Activated T-helper 17 cell treated with anti-CD3 and anti-CD28 coated beads, Interleukin-2, amount 50 U/mL, for 72 hours (primary cell): ENCODE results near the gene PTPRN2. TPM values are rescaled to one million over a fixed set of nuclear protein-coding genes. Genes with fewer than 3 reads are reported as not detected.
"Not testable (repeated sequence)": the region's sequence is repeated elsewhere in the genome, so short reads cannot be mapped to it uniquely, and the experiment has no call there.

ENCODE experiments used
- ATAC-seq: fragments of 150-1000 bp; cut with Tn5 transposase; replicated peaks from 2 replicates; pipeline ENCODE4 v1.10.0; 2021; ENCODE audit warnings: mild to moderate bottlenecking, moderate library complexity
- H3K27ac Mint-ChIP-seq: one replicate; pipeline ENCODE4 v1.8.0; 2022; ENCODE audit warnings: mixed read lengths
- H3K27me3 Mint-ChIP-seq: one replicate; pipeline ENCODE4 v1.8.0; 2022; ENCODE audit warnings: mixed read lengths
- H3K36me3 Mint-ChIP-seq: one replicate; pipeline ENCODE4 v1.8.0; 2022; ENCODE audit warnings: low read depth, mild to moderate bottlenecking, mixed read lengths
- H3K4me1 Mint-ChIP-seq: one replicate; pipeline ENCODE4 v1.8.0; 2022; ENCODE audit warnings: mixed read lengths
- H3K4me3 Mint-ChIP-seq: one replicate; pipeline ENCODE4 v1.8.0; 2022; ENCODE audit warnings: mild to moderate bottlenecking, mixed read lengths
- H3K9me3 Mint-ChIP-seq: one replicate; pipeline ENCODE4 v1.8.0; 2022; ENCODE audit warnings: mixed read lengths
- total RNA-seq, 2 donors: library from RNA; stranded (reverse); gene quantifications; one replicate each; pipeline ENCODE4 v1.2.3, GENCODE V29; 2022

PTPRN2 gene
- 1 to 10 TPM in 1 of 2 donors, under 1 TPM in 1; 0.48 to 1.4 TPM for total RNA-seq

DNA sequence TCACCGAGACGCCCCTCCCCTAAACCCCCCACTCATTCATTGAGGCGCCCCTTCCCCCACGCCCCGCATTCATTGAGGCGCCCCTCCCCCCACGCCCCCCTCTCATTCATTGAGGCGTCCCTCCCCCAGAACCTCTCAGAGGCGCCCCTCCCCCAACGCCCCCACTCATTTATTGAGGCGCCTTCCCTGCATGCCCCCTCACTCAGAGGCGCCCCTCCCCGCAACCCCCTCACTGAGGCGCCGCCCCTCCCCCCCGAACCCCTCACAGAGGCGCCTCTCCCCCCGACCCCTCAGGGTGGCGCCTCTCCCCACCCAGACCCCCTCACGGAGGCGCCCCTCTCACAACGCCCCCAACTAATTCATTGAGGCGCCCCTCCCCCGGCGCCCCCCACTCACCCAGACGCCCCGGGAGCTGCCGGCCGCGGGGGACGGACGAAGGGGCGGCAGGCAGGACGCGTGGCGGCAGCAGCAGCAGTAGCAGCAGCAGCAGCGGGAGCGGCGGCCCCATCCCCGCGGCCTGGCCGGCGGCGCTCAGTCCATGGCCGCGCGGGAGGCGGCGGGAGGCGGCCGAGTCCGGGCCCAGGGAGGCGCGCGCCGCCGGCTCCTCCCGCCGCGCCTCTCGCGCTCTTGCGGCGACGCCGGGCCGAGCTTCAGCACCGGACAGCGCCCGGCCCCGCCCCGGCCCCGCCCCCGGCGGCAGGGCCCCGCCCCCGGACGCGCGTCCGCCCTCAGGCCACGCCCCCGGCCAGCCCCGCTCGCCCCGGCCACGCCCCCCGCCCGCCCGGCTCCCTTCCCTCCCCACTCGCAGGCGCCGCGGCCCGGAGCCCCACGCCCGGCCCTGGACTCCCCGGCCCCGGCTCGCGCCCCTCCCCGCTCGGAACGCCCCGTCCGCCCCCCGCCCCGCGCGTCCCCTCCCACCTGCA is at the start of gene PTPRN2:
Gene PTPRN2 (minus strand): TSS at position 662 of the 923 bp plus-strand sequence.
- Mint-ChIP-seq H3K9me3 (no peaks in the 10 kb centered on the region), H3K4me1 (no peaks in the 10 kb centered on the region), H3K36me3 (peaks cover 5% of the 10 kb centered on the region), H3K27ac (no peak within 1 kb of the TSS), H3K4me3 (peak within 1 kb of the TSS; percentile 53), H3K27me3 (peaks cover 29% of the 10 kb centered on the region)
- ATAC-seq, result peak; percentile 86

DNA sequence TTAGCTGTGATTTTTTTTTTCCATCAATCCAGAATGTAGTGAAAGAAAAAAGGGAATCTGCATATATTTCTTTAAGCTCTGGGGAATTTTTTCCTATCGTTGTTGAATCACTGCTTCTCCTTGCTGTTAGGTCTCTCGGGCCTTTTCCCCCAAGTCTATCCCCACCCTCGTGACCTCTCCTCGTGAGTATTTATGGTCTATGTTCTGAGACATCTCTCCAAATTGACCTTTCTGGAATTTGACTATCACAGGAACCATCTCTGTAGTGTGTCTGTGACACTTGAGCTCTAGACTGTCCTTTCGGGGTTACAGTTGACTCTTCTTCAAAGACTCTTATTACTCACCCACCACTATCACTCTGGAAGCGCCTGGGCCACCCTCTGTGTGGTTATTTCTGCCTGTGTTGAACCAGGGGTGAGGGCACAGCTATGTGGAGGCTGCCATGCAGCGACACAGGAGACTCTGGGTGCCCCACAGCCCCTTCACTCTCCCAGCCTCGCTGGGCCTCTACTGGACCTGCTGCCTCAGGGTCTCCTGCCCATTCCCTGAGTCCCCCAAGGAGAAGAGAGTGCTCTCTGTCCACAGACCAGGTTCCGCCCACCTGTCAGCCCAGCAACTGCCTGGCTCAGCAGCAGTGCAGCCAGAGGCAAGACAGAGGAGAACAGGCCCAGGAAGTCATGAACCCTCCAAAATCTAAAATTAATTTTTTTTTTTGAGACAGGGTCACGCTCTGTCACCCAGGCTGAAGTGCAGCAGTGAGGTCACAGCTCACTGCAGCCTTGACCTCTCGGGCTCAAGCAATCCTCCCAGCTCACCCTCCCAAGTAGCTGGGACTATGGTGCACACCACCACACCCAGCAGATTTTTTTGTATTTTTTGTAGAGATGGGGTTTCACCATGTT is 45.7 kb upstream of the PTPRN2 start:
- ATAC-seq, result peak; percentile 77
- peaks cover 72% of the 10 kb centered on the region for H3K36me3 Mint-ChIP-seq
- no peaks in the 10 kb centered on the region for H3K9me3 Mint-ChIP-seq
- no peak overlapping the region for H3K27ac Mint-ChIP-seq
- no peak overlapping the region for H3K4me3 Mint-ChIP-seq
- H3K4me1 Mint-ChIP-seq, result no peaks in the 10 kb centered on the region
- no peaks in the 10 kb centered on the region for H3K27me3 Mint-ChIP-seq

DNA sequence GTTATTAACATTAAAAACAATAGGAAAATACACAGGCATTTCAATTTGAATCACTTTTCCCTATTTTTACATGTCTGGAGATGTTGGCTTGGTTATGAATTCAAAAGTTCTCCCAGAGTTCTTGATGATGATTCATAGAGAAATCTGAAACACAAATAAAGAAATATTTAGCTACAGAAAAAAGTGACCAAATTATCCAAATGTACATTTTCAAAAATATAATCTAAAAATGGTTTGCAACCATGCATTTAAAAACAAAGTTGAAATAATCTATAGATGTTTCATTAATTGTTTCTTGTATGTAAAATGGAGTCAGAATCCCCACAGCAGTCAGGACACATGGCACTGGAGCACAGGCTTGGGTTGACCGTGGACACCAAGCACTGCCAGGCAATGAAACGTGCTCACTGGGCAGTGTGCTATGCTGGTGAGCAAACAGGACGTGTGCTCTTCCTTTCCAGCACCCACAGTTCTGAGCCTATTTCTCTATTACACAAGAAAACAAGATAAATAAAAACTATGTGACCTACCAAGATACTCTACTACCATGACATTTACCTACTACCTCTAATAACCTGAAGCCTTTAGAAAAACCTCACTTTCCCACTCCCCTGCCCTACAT is 44.1 kb upstream of the PTPRN2 start:
- no peak overlapping the region for H3K27ac Mint-ChIP-seq
- H3K9me3 Mint-ChIP-seq, result no peaks in the 10 kb centered on the region
- no peak overlapping the region for H3K4me3 Mint-ChIP-seq
- no peak for ATAC-seq
- H3K4me1 Mint-ChIP-seq, result no peaks in the 10 kb centered on the region
- H3K36me3 Mint-ChIP-seq, result peaks cover 68% of the 10 kb centered on the region
- H3K27me3 Mint-ChIP-seq, result no peaks in the 10 kb centered on the region

DNA sequence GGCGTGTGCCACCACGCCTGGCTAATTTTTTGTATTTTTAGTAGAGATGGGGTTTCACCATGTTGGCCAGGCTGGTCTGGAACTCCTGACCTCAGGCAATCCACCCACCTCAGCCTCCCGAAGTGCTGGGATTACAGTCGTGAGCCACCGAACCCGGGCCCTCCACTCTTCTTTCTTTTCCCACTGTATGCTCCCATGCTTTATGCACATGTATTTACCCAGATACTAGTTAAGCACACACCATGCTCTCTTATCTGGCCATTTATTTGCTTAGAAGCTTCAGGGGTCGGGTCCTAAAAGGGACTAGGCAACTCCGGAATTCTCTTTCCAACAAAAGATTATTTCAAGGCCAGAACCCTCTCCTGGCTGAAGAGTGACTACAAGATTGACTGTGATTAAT is 38.7 kb upstream of the PTPRN2 start:
- peaks cover 72% of the 10 kb centered on the region for H3K36me3 Mint-ChIP-seq
- not testable (repeated sequence) for H3K27ac Mint-ChIP-seq, H3K4me3 Mint-ChIP-seq, ATAC-seq, H3K27me3 Mint-ChIP-seq, H3K4me1 Mint-ChIP-seq, H3K9me3 Mint-ChIP-seq

DNA sequence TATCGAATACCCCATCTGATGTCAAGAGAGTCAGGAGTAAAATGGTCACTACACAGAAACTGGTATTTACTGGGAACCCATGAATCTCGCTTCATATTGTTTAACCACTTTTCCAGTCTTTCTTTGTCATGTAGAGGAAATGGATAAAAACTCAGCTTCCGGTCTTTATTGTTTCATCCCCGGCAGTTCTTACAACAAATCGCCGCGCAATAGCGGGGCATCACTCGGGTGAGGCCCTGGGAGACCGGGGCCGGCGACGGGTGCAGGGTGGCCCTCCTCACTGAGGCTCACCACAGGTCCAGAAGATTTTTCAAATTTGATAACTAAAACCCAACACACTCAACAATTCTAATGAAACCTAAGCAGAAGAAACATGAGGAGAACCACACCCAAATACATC is 35.6 kb upstream of the PTPRN2 start:
- Mint-ChIP-seq H3K4me3 (no peak overlapping the region), H3K27me3 (no peaks in the 10 kb centered on the region), H3K4me1 (no peaks in the 10 kb centered on the region), H3K36me3 (peaks cover 47% of the 10 kb centered on the region), H3K9me3 (no peaks in the 10 kb centered on the region), H3K27ac (no peak overlapping the region)
- no peak for ATAC-seq

DNA sequence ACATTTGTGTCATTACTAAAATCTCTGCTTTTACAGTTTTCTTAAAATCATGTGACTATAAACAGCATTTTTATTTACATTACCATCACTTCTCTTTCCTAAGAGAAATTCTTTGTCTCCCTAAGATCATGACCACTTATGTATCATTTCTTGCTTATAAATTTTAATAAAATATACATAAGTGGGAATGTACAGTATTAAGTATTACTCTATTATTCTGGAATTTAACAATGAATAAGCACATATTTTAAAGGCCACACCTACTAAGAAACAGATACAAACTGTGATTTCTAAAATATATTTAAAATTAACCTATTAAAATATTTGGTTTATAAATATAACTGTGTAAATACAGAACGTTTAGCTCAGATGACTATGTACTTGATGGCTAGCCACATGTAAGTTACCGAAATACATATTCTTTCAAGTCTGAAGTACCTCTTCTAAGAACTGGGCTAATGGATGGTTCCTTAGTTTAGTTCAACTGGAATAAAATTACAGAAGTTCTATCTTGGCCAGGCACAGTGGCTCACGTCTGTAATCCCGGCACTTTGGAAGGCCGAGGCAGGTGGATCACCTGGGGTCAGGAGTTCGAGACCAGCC is 33.3 kb upstream of the PTPRN2 start:
- H3K27ac Mint-ChIP-seq, result no peak overlapping the region

DNA sequence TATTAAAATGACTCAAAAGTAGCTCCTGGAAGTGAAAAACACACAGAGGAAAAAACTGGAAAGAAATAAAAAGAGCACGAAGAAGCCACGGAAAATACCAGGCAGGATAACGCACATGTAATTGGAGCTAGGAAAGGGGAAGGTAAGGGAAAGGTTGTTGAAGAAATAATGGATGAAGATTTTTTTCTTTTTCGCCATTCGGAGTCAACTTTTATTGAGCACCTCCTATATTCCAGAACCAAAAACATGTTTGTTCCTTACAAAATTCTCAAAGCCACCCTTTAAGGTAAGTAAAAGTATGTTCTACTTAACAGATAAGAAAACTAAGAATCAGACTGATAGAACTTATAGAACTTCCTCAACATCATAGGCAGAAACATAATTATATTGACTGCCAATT is 32.8 kb upstream of the PTPRN2 start:
- Mint-ChIP-seq H3K27me3 (no peaks in the 10 kb centered on the region), H3K27ac (no peak overlapping the region), H3K9me3 (no peaks in the 10 kb centered on the region), H3K4me1 (no peaks in the 10 kb centered on the region), H3K36me3 (peaks cover 42% of the 10 kb centered on the region), H3K4me3 (no peak overlapping the region)
- ATAC-seq, result no peak

More for the DNA sequence above, 33.3 kb upstream of the PTPRN2 start:
- no peaks in the 10 kb centered on the region for H3K9me3 Mint-ChIP-seq
- no peaks in the 10 kb centered on the region for H3K4me1 Mint-ChIP-seq
- no peaks in the 10 kb centered on the region for H3K27me3 Mint-ChIP-seq
- ATAC-seq, result no peak
- H3K36me3 Mint-ChIP-seq, result peaks cover 47% of the 10 kb centered on the region
- H3K4me3 Mint-ChIP-seq, result no peak overlapping the region

DNA sequence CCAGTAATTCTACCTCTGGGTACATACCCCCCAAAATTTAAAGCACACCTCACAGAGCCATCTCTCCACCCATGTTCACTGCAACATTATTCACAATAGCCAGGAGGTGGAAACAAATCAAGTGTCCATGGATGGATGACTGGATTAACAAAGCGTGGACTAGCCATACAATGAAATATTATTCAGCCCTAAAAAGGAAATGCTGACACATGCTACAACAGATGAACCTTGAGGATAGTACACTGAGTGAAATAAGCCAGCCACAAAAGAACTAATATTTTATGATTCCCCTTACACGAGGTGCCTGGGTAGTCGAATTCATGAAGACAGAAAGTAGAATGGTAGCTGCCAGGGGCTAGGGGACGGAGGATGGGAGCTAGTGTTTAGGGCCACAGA is 31.1 kb upstream of the PTPRN2 start:
- Mint-ChIP-seq H3K27me3 (no peaks in the 10 kb centered on the region), H3K27ac (no peak overlapping the region), H3K4me1 (no peaks in the 10 kb centered on the region), H3K9me3 (no peaks in the 10 kb centered on the region), H3K4me3 (no peak overlapping the region), H3K36me3 (peaks cover 30% of the 10 kb centered on the region)
- ATAC-seq, result no peak

DNA sequence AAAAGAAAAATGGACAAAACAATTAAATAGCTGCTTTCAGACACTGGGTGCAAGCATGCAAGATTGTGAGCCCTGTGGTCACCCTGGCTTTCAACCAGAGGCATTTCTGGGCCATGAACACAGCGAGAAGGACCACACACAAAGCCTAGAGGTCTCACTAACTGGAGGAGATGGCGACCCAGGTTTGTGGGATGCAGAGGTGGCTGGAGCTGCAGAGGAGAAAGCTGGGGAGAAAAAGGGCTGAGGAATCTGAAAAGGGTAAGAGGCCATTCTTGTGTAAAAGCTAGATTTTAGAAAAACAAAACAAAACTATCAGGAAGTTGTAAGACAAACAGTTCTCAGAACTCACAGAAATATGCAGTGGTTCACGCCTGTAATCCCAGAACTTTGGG is 30.1 kb upstream of the PTPRN2 start:
- Mint-ChIP-seq H3K4me3 (no peak overlapping the region), H3K9me3 (no peaks in the 10 kb centered on the region), H3K27me3 (no peaks in the 10 kb centered on the region), H3K36me3 (peaks cover 27% of the 10 kb centered on the region), H3K4me1 (peaks cover 7% of the 10 kb centered on the region), H3K27ac (peak overlapping the region; percentile 33)
- ATAC-seq, result no peak

DNA sequence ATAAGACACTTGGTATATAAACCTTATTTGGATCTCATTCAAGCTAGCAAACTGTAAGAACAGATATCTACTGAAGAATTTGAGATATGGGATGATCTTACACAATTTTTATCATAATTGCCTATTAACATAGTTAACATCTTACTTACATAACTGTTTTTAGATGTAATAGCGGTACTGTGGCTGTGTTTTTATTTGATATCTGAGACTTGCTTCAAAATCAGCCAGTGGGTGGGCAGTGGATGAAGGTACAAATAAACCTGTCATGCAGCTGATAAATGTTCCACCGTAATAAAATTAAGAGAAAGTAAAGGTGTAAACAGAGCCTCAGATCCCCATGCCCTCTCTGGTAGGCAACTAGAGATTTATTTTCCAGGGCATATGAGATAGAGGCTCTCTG is 28.4 kb upstream of the PTPRN2 start:
- ATAC-seq, result no peak
- Mint-ChIP-seq H3K27ac (no peak overlapping the region), H3K9me3 (no peaks in the 10 kb centered on the region), H3K27me3 (no peaks in the 10 kb centered on the region), H3K4me3 (no peak overlapping the region), H3K4me1 (peaks cover 7% of the 10 kb centered on the region), H3K36me3 (peaks cover 29% of the 10 kb centered on the region)

DNA sequence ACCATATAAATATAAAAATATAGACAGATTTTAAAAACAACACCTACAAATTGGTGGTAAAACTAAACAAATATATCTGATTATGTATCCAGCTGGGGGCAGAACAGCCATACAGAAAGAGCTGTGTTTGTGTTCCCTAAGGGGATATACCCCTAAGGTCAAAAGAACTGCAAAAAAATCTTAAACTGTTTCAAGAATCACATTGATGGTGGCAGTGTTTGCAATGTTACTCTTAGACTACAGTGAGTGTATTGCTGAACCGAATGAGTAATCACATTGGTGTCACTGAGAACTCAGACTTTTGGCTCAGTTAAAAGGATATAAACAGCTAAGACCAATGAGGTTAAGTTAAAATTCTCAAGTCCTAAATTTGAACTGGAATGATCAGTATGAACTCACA is 27.1 kb upstream of the PTPRN2 start:
- Mint-ChIP-seq H3K9me3 (no peaks in the 10 kb centered on the region), H3K36me3 (peaks cover 33% of the 10 kb centered on the region), H3K4me3 (no peak overlapping the region), H3K27me3 (no peaks in the 10 kb centered on the region), H3K4me1 (peaks cover 7% of the 10 kb centered on the region), H3K27ac (no peak overlapping the region)
- peak; percentile 59 for ATAC-seq

DNA sequence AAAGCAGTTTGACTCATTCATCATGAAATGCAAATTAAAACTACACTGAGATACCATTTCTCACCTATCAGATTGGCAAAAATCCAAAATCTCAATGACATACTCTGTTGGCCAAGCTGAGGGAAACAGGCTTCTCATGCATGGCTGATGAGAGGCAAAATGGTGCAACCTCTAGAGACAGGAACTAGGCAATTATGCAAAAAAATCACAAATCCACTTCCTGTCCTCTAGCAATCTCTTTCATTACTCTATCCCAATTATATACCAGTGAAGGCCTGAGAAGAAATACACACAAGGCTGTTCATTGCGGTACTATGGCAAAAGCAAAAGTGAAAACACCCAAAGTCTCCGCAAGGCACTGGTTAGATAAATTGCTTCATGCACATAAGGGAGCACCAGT is 25.9 kb upstream of the PTPRN2 start:
- peaks cover 33% of the 10 kb centered on the region for H3K36me3 Mint-ChIP-seq

DNA sequence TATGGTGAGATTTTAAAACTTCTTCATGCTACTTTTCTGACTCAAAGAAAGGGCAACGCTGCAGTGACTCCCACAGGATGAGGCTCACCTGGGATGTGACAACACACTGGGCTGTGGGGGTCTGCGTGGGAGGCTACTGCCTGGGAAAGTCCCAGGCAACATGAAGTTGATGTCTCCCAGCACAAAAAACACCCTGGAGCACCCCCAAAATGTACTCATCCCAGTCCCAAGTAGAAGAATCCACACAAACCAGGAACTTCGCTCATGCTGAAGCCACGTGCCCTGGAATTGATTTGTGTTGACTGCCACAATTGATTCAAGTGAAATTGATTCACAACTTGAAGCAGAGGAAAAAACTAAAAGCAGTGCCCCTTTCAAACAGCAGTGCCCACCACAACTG is 24.9 kb upstream of the PTPRN2 start:
- ATAC-seq, result no peak
- H3K9me3 Mint-ChIP-seq, result no peaks in the 10 kb centered on the region
- peak overlapping the region; percentile 21 for H3K4me3 Mint-ChIP-seq
- peaks cover 7% of the 10 kb centered on the region for H3K4me1 Mint-ChIP-seq
- H3K27ac Mint-ChIP-seq, result peak overlapping the region; percentile 69
- no peaks in the 10 kb centered on the region for H3K27me3 Mint-ChIP-seq
- peaks cover 29% of the 10 kb centered on the region for H3K36me3 Mint-ChIP-seq

More for the DNA sequence above, 25.9 kb upstream of the PTPRN2 start:
- Mint-ChIP-seq H3K27ac (peak overlapping the region; percentile 69), H3K4me3 (peak overlapping the region; percentile 21), H3K4me1 (peaks cover 7% of the 10 kb centered on the region), H3K9me3 (no peaks in the 10 kb centered on the region), H3K27me3 (no peaks in the 10 kb centered on the region)
- peak; percentile 77 for ATAC-seq

DNA sequence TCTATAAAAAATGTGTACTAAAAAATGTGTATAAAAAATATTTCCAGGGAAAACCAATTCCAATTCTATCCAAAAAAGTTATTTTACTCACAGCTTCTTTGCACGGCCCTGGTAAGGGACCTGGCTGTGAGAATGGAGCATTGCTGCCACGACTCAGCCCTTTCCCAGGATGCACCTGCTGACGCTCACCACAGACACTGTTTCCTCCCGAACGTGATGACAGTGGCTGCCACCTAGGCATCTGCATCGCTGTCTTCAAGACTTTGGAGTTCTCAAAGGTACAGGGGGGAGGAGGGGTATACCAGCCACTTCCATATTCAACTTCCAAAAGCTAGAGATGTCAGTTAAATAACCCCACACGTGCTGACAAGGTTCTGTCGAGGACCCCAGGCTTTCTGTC is 23.9 kb upstream of the PTPRN2 start:
- peaks cover 7% of the 10 kb centered on the region for H3K4me1 Mint-ChIP-seq
- no peak overlapping the region for H3K27ac Mint-ChIP-seq

More for the DNA sequence above, 23.9 kb upstream of the PTPRN2 start:
- H3K36me3 Mint-ChIP-seq, result peaks cover 22% of the 10 kb centered on the region
- no peaks in the 10 kb centered on the region for H3K27me3 Mint-ChIP-seq
- no peak for ATAC-seq
- no peak overlapping the region for H3K4me3 Mint-ChIP-seq
- H3K9me3 Mint-ChIP-seq, result no peaks in the 10 kb centered on the region
